Activated CD4-positive, CD25-positive, alpha-beta regulatory T cell treated with anti-CD3 and anti-CD28 coated beads, Interleukin-2, amount 50 U/mL, for 24 hours (primary cell): ENCODE results near the gene KIF1A.

Experiments used
- ATAC-seq, 2 donors: fragments of 150-1000 bp; cut with Tn5 transposase; one replicate each; pipeline ENCODE4 v1.10.0; 2021; ENCODE audit warnings: mild to moderate bottlenecking in 1 of 2, moderate library complexity in 1 of 2

The KIF1A gene

GRCh38 chr2:240762971-240763370 lies 57.0 kb downstream of the KIF1A start:
- ATAC-seq = no peak

- ATAC-seq = no peak
These were observed 57.8 kb downstream of the KIF1A start for GRCh38 chr2:240762249-240762648.

- no peak for ATAC-seq
These were observed 59.3 kb downstream of the KIF1A start for GRCh38 chr2:240760576-240761246.

- ATAC-seq = no peak
These were observed 59.9 kb downstream of the KIF1A start for GRCh38 chr2:240760121-240760520.

GRCh38 chr2:240759459-240759858 lies 60.6 kb downstream of the KIF1A start:
- ATAC-seq = peak in 1 of 2 donors; percentile 29

- no peak for ATAC-seq
These were observed 62.9 kb downstream of the KIF1A start for GRCh38 chr2:240757086-240757614.

- ATAC-seq = no peak
These were observed 67.8 kb downstream of the KIF1A start for GRCh38 chr2:240752209-240752608.

- no peak for ATAC-seq
These were observed 69.6 kb downstream of the KIF1A start for GRCh38 chr2:240750409-240750808.

GRCh38 chr2:240749516-240749915 lies 70.5 kb downstream of the KIF1A start:
- no peak for ATAC-seq

GRCh38 chr2:240747256-240747655 lies 72.8 kb downstream of the KIF1A start:
- ATAC-seq = no peak

GRCh38 chr2:240746671-240747070 lies 73.3 kb downstream of the KIF1A start:
- ATAC-seq = no peak

- ATAC-seq = no peak
These were observed 74.1 kb downstream of the KIF1A start for GRCh38 chr2:240745962-240746361.

GRCh38 chr2:240745456-240745855 lies 74.6 kb downstream of the KIF1A start:
- ATAC-seq = no peak

- no peak for ATAC-seq
These were observed 77.4 kb downstream of the KIF1A start for GRCh38 chr2:240742602-240743095.

GRCh38 chr2:240741091-240741490 lies 78.9 kb downstream of the KIF1A start:
- ATAC-seq = no peak

GRCh38 chr2:240739797-240740196 lies 80.2 kb downstream of the KIF1A start:
- peak; percentile 17 to 23 for ATAC-seq

- ATAC-seq = no peak
These were observed 82.1 kb downstream of the KIF1A start for GRCh38 chr2:240737958-240738357.

- ATAC-seq = no peak
These were observed 82.5 kb downstream of the KIF1A start for GRCh38 chr2:240737512-240737911.

- no peak for ATAC-seq
These were observed 83.5 kb downstream of the KIF1A start for GRCh38 chr2:240736281-240737250.

- no peak for ATAC-seq
These were observed 84.5 kb downstream of the KIF1A start for GRCh38 chr2:240735476-240735875.

GRCh38 chr2:240734756-240735155 lies 85.3 kb downstream of the KIF1A start:
- ATAC-seq = no peak

- no peak for ATAC-seq
These were observed 86.1 kb downstream of the KIF1A start for GRCh38 chr2:240733803-240734495.
